ENCODE measurements around the gene SEMG1. TPM values are rescaled to one million over a fixed set of nuclear protein-coding genes. Genes with fewer than 3 reads are reported as not detected.

The SEMG1 gene
- total and polyA plus RNA-seq, 2 donors = 0.24 to 0.78 TPM

DNA sequence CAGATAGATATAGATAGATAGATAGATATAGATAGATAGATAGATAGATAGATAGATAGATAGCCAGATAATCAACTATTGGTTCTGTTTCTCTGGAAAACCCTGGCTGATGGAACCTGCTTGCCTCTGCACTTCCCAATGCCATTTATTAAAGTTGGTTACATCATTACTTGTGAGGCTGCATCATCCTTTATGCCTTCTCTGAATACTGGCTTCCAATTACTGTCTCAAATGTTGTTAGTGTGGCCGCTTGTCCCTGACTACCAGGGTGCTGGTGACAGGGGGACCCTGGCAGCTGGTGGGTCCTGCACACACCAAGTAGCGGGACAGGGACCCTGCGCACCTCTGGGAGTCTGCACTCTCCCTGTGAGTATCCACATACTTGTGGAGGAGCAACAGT, 51.4 kb downstream of the SEMG1 start:
- no peak overlapping the region for H3K4me3 ChIP-seq (ENCODE audit: low read length in 2 of 2)
- H3K36me3 ChIP-seq (ENCODE audit: control insufficient read depth in 2 of 2, insufficient read depth in 2 of 2, low read length in 1 of 2) = no peaks in the 10 kb centered on the region
- H3K4me1 ChIP-seq (ENCODE audit: control insufficient read depth in 2 of 2, insufficient read depth in 2 of 2, low read length in 2 of 2) = peaks cover 0 to 2% of the 10 kb centered on the region in 2 donors
- H3K27me3 ChIP-seq (ENCODE audit: control insufficient read depth in 2 of 2, insufficient read depth in 1 of 2, low read length in 1 of 2) = no peaks in the 10 kb centered on the region
- no peak for DNase-seq (ENCODE audit: low read depth in 6 of 9, low spot score in 9 of 9)
- no peak overlapping the region for H3K27ac ChIP-seq (ENCODE audit: low read depth in 1 of 2, low read length in 1 of 2)
- WGBS = 95% methylated on average over 3 of the region's 3 CpGs
- H3K9me3 ChIP-seq (ENCODE audit: control insufficient read depth in 2 of 2, insufficient read depth in 1 of 2, low read length in 1 of 2) = no peaks in the 10 kb centered on the region

- Histone ChIP-seq H3K9me3 (ENCODE audit: control insufficient read depth in 2 of 2, insufficient read depth in 1 of 2, low read length in 1 of 2) (no peaks in the 10 kb centered on the region), H3K36me3 (ENCODE audit: control insufficient read depth in 2 of 2, insufficient read depth in 2 of 2, low read length in 1 of 2) (no peaks in the 10 kb centered on the region), H3K27me3 (ENCODE audit: control insufficient read depth in 2 of 2, insufficient read depth in 1 of 2, low read length in 1 of 2) (no peaks in the 10 kb centered on the region), H3K4me3 (ENCODE audit: low read length in 2 of 2) (no peak overlapping the region), H3K27ac (ENCODE audit: low read depth in 1 of 2, low read length in 1 of 2) (no peak overlapping the region), H3K4me1 (ENCODE audit: control insufficient read depth in 2 of 2, insufficient read depth in 2 of 2, low read length in 2 of 2) (peaks cover 0 to 2% of the 10 kb centered on the region in 2 donors)
- WGBS = 71% methylated on average over 2 of the region's 2 CpGs
- no peak for DNase-seq (ENCODE audit: low read depth in 6 of 9, low spot score in 9 of 9)
Observed at GRCh38 chr20:45258664-45259063, 51.8 kb downstream of the SEMG1 start.

Other genes starting within 250 kb of the SEMG1 start
- 16.8 TPM for gene TOMM34, start 246.6 kb upstream of the SEMG1 start, total RNA-seq
- gene TOMM34, start 246.6 kb upstream of the SEMG1 start, polyA plus RNA-seq = 20.0 TPM
- 45.5 TPM for gene STK4, start 240.5 kb upstream of the SEMG1 start, total RNA-seq
- 35.0 TPM for gene STK4, start 240.5 kb upstream of the SEMG1 start, polyA plus RNA-seq
- 0.14 TPM for gene KCNS1, start 105.9 kb upstream of the SEMG1 start, total RNA-seq
- 0.34 TPM for gene KCNS1, start 105.9 kb upstream of the SEMG1 start, polyA plus RNA-seq
- gene WFDC5, start 91.9 kb upstream of the SEMG1 start, total RNA-seq = 0.52 TPM
- gene WFDC5, start 91.9 kb upstream of the SEMG1 start, polyA plus RNA-seq = 6.1 TPM
- 1.0 TPM for gene WFDC12, start 82.6 kb upstream of the SEMG1 start, total RNA-seq
- 6.8 TPM for gene WFDC12, start 82.6 kb upstream of the SEMG1 start, polyA plus RNA-seq
- gene PI3, start 32.1 kb upstream of the SEMG1 start, total RNA-seq = 6.5 TPM
- gene PI3, start 32.1 kb upstream of the SEMG1 start, polyA plus RNA-seq = 567 TPM
- 0.09 TPM for gene SEMG2, start 14.3 kb downstream of the SEMG1 start, total RNA-seq
- gene SEMG2, start 14.3 kb downstream of the SEMG1 start, polyA plus RNA-seq = 0.39 TPM
- 28.0 TPM for gene SLPI, start 47.5 kb downstream of the SEMG1 start, total RNA-seq
- gene SLPI, start 47.5 kb downstream of the SEMG1 start, polyA plus RNA-seq = 663 TPM
- gene RBPJL, start 99.8 kb downstream of the SEMG1 start, total RNA-seq = not detected
- gene RBPJL, start 99.8 kb downstream of the SEMG1 start, polyA plus RNA-seq = 0.07 TPM
- gene MATN4, start 101.3 kb downstream of the SEMG1 start, total RNA-seq = 0.14 TPM
- 0.14 TPM for gene MATN4, start 101.3 kb downstream of the SEMG1 start, polyA plus RNA-seq
- gene SDC4, start 141.4 kb downstream of the SEMG1 start, total RNA-seq = 7.4 TPM
- 18.9 TPM for gene SDC4, start 141.4 kb downstream of the SEMG1 start, polyA plus RNA-seq
- gene SYS1, start 156.1 kb downstream of the SEMG1 start, total RNA-seq = 15.2 TPM
- 19.7 TPM for gene SYS1, start 156.1 kb downstream of the SEMG1 start, polyA plus RNA-seq
- gene TP53TG5, start 171.3 kb downstream of the SEMG1 start, total RNA-seq = 0.24 TPM
- gene TP53TG5, start 171.3 kb downstream of the SEMG1 start, polyA plus RNA-seq = 0.27 TPM
- 8.7 TPM for gene DBNDD2, start 201.3 kb downstream of the SEMG1 start, total RNA-seq
- 54.2 TPM for gene DBNDD2, start 201.3 kb downstream of the SEMG1 start, polyA plus RNA-seq
- 28.1 TPM for gene PIGT, start 209.1 kb downstream of the SEMG1 start, total RNA-seq
- 52.6 TPM for gene PIGT, start 209.1 kb downstream of the SEMG1 start, polyA plus RNA-seq